Stimulated activated CD4-positive, alpha-beta T cell treated with anti-CD3 and anti-CD28 coated beads, Interleukin-4, amount 100 ng/mL, for 1 hour (primary cell): ENCODE results near the gene HOTAIR.

ENCODE experiments used
- DNase-seq: peaks from one replicate; pipeline ENCODE4 v3.0.0-alpha.2; 2020

HOTAIR gene

GRCh38 chr12:53956251-53956887, 18.4 kb downstream of the HOTAIR start:
- no peak for DNase-seq

DNA sequence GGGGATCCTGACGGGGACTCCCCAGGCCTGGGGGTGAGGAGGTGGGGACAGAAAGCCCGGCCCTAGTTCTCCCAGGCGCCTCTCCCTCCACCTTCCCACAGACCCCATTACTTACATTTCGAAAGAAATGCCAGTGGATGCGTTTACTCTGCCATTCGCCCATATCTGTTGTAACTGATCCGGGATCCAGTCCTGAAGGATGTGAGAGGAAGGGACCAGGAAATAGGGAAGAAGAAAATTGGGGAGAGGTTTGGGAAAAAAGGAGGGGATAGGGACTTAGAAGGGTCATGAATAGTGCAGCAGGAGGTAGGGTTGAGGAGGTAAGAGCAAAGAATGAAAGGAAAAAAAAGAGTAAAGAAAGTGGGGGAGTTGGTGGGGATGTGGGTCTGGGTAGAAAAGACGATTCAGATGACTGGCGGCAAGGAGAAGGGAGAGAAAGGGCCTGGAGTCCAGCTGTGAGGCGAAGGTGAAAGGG, 18.9 kb downstream of the HOTAIR start:
- DNase-seq, result no peak

DNA sequence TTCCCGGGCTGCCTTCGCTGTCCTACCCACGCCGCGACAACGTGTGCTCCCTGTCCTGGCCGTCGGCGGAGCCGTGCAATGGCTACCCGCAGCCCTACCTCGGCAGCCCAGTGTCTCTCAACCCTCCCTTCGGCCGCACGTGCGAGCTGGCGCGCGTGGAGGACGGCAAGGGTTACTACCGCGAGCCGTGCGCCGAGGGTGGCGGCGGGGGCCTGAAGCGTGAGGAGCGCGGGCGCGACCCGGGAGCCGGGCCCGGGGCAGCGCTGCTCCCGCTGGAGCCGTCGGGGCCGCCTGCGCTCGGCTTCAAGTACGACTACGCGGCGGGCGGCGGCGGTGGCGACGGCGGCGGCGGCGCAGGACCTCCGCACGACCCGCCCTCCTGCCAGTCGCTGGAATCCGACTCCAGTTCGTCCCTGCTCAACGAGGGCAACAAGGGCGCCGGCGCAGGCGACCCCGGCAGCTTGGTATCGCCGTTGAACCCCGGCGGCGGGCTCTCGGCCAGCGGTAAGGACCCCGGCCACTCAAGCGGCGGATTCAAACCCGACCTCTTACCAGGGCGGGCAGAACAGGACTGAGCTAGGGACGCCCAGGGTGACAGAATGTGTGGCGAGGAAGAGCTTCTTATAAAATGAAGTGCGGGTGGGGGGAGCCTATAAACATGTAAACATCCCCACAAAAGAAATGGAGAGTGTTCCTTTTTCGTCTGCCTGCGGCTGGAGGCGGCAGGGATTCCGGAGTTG, 19.5 kb downstream of the HOTAIR start:
- DNase-seq, result no peak

- no peak for DNase-seq
Measured at GRCh38 chr12:53954694-53955035, 20.1 kb downstream of the HOTAIR start, which contains the start of gene HOXC12. Gene HOXC12 (plus strand): TSS chr12:53954903. CDS start chr12:53954930, 27 bp downstream.

- DNase-seq, result no peak
Measured at GRCh38 chr12:53953831-53954693, 20.7 kb downstream of the HOTAIR start.

- no peak for DNase-seq
Measured at GRCh38 chr12:53952871-53953734, 21.7 kb downstream of the HOTAIR start.

DNA sequence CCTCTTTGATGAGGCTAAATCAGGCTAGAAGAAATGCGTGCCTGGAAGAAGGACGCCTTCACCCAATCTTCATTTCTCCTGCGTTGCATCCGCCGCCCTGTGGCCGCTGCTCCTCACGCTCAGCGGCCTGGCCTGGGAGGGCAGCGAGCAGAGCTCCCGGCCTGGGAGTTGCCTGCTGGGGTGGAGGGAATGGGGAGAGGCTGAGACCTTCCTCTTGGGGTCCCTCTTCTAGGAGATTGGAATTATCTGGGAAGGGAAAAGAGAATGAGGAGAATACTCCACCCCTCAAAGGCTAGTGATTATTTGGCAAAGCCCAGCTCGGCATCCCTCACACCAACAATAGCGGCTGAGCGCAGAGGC, 22.4 kb downstream of the HOTAIR start:
- DNase-seq, result no peak

- no peak for DNase-seq
Measured at GRCh38 chr12:53951577-53952334, 23.0 kb downstream of the HOTAIR start.

DNA sequence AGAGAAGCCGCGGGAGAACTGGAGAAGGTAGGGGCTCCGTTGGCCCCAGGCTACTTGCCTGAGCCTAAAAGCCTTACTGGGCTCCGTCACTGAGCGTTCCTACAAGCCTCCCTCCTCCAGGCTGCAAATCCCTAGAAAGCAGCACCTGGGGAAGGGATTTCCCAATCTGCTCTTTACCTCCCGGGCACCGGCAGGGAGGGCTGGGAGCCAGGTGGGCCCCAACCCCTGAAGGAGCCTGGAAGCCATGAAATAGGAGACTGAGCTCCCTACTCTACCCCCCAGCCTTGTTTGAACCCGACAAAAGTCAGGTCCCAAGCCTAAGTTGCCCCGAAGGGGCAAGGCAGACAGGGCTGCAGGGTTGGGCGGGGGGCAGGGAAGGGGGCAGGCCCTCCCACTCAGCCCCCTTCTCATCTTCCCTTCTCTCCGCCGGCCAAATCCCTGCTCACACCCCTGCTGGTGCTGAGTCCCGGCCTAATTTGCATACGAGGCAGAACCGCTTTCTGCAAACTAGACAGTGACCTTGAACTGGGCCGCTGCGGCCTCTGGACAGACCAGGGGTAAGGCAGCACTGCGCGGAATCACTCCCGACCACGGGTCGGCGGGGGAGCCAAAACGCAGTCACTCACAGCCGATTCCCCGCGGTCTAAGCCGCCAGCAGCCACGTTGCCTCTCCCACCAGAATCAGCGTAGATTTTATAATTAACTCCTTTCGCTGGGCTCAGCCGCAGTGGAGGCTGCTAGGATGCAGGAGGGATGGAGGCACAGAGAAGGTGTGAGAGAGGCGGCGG, 23.8 kb downstream of the HOTAIR start:
- no peak for DNase-seq

- DNase-seq, result no peak
Measured at GRCh38 chr12:53950437-53950773, 24.3 kb downstream of the HOTAIR start.

- DNase-seq, result no peak
Measured at GRCh38 chr12:53949631-53950436, 24.9 kb downstream of the HOTAIR start.

DNA sequence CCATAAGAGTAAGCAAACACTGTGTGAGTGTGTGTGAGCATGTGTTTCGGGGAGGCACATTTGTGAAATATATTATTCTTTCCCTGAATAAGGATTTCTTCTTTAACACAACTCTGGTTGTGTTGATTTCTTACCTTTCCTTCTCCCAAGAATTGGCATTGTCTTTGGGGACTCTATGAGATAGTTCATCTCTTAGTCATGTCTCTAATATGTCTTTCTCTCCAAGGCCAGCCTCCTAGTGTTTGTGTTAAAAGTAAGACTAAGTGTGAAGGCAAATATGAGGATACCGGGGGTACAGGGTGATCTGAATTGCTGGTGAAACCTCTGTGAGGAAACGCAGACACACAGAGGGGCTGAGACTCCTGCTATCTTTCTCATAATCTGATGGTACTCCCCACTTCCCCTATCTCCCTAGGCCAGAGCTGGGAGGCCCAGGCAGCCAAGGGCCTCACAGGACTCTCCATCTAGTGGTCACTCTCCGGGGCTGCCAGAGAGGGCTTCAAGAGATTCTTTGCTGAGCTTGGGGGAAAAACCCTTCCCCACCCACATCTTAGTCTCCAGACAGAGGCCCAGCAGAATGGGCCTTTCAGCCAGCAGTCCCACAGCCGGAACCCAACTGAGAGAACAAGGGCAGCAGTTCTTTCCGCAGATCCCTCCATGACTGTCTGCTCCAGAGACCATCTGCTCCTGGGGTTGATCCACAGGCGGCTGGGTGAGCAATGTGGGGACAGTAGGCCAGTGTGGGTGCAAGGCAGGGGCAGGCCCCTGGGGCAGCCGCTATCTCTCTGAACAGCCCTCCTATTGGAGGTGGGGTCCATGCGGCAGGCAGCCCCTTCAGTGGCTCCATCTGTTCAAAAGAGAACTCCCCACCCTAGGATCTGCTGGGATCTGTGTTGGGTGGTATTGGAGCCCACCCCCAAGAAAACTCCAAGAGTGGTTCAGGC, 25.8 kb downstream of the HOTAIR start:
- DNase-seq, result no peak

DNA sequence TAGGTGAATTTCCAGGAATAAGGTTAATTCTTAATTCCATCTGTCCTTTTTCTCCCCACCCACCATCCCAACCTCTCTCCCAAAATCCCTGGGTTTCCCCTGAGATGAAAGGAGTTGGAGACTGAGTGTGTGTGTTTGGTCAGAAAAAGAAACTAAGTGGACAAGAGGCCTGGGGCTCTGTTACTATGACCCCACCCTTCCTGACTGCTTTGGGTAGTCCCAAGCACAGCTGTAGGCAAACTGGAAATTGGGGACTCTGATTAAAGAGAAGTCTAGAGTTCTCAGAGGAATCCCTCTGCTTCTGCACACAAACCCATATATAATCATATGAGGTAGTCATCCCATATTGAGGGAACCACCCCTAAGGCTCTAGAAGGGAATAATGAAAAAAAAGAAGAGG, 27.0 kb downstream of the HOTAIR start:
- no peak for DNase-seq

DNA sequence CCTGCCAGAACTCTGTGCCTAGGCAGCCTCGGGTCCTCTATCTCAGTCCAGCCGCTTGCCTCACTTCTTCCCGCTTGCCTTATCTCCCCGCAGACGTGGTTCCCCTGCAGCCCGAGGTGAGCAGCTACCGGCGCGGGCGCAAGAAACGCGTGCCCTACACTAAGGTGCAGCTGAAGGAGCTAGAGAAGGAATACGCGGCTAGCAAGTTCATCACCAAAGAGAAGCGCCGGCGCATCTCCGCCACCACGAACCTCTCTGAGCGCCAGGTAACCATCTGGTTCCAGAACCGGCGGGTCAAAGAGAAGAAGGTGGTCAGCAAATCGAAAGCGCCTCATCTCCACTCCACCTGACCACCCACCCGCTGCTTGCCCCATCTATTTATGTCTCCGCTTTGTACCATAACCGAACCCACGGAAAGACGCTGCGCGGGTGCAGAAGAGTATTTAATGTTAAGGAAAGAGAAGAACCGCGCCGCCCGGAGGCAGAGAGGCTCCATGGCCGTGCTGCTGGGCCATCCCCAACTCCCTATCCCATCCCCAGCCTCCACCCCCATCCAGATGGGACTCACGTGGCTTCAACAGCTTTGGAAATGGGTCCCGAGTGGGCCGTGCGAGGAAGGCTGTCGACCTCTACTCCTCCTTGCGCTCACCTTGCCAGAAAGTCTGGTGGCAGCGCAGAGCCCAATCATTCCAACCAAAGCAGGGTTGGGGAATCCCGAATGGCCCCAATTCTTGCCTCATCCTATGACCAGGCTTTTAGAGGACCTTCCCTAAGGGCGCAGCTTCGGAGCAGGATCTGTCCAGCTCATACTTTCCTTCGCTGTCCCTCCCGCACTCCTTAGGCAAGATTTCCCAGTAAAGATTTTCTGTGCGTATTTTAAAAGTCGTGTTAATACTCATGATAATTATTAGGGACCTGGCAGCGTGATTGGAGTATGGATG, 29.6 kb downstream of the HOTAIR start:
- no peak for DNase-seq

- DNase-seq, result no peak
Measured at GRCh38 chr12:53944209-53944608, 30.5 kb downstream of the HOTAIR start.

DNA sequence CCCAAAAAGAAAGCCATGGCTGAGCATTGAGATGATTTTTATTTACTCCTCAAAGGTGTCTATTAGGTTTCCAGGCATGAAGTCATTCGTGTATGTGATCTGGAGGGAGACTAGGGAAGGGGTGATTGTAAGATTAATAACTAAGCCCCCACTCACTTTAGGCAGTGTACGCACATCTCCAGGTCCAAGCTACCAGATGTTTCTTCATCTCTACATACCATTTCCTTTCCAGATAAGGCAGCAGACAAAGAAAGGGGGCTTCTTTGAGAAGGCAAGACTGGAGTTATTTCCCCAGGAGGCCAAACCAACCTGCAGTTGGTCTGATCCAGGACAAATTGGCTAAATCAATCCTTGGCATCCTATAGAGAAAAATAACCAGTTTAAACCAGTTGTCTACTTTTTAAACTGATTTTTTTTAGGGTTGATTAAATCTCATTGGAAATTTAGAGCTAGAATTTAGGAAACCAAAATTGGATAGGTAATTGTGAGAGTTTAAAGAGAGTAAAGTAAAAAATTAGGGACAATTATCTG, 32.2 kb downstream of the HOTAIR start:
- DNase-seq, result no peak

DNA sequence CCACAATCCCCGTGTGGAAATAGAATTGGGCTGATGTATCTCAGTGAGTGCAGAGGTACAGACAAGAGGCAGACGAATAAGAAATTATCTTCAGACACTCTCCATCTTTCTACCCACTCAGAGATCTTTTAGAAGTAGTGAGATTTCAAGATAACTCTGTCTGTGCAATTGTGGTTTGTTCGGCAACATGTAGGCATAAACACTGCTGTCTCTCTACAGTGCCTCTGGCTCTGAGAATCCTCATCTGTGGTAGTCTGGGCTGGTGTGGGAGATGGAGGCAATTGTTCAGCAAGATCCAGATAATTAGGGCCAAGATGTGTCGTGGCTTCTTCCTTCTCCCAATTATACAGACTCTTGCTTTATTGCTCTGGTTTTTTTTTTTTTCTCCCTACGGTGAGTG, 33.0 kb downstream of the HOTAIR start:
- DNase-seq, result no peak

DNA sequence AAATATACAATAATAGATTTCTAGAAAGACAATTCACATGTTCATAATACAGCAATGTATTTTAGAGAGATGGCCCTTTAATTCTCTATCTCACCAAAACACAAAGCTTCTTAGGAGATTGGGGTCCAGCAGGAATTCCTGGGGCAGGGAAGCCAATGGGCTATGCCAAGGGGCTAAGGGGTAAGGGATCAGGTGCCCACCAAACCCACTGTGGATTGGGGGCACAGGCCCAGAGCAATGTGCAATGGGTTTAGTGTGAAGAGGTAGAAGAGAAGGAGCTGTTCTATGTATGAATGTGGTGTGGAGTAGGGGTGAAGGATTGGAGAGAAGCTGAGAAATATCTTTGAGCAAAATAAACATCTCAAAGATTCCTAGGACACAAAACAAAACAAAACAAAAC, 33.6 kb downstream of the HOTAIR start:
- DNase-seq, result no peak
